ENCODE measurements around the gene ACAD11.
"Not testable (repeated sequence)": the region's sequence is repeated elsewhere in the genome, so short reads cannot be mapped to it uniquely, and the experiment has no call there.

Gene ACAD11

DNA sequence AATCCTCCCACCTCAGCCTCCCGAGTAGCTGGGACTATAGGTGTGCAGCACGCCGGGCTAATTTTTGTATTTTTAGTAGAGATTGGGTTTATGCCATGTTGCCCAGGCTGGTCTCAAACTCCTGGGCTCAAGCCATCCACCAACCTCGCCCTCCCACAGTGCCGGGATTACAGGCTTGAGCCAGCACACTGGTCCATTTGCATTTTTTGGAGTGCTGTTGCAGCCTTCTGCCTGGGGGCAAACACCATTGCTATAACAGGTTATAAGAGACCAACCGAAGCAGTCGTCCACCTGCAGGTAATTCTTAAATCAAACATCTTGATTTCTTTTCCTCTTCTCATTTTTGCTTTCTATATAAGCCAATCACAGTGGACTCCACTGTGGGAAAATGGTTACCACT is 34.8 kb downstream of the ACAD11 start:
- no peaks in the 10 kb centered on the region for H3K9me3 Mint-ChIP-seq
- no peaks in the 10 kb centered on the region for H3K27me3 Mint-ChIP-seq (ENCODE audit: low read depth, poor library complexity)
- no peak overlapping the region for H3K4me3 Mint-ChIP-seq
- TF ChIP-seq, protein P1, sequence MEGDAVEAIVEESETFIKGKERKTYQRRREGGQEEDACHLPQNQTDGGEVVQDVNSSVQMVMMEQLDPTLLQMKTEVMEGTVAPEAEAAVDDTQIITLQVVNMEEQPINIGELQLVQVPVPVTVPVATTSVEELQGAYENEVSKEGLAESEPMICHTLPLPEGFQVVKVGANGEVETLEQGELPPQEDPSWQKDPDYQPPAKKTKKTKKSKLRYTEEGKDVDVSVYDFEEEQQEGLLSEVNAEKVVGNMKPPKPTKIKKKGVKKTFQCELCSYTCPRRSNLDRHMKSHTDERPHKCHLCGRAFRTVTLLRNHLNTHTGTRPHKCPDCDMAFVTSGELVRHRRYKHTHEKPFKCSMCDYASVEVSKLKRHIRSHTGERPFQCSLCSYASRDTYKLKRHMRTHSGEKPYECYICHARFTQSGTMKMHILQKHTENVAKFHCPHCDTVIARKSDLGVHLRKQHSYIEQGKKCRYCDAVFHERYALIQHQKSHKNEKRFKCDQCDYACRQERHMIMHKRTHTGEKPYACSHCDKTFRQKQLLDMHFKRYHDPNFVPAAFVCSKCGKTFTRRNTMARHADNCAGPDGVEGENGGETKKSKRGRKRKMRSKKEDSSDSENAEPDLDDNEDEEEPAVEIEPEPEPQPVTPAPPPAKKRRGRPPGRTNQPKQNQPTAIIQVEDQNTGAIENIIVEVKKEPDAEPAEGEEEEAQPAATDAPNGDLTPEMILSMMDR (IDR thresholded peaks at IDR 0.05) = no peak
- H3K27ac Mint-ChIP-seq = no peak overlapping the region
- H3K4me1 Mint-ChIP-seq = no peaks in the 10 kb centered on the region
- H3K36me3 Mint-ChIP-seq (ENCODE audit: low read depth) = peaks cover 49% of the 10 kb centered on the region
- DNase-seq = no peak

DNA sequence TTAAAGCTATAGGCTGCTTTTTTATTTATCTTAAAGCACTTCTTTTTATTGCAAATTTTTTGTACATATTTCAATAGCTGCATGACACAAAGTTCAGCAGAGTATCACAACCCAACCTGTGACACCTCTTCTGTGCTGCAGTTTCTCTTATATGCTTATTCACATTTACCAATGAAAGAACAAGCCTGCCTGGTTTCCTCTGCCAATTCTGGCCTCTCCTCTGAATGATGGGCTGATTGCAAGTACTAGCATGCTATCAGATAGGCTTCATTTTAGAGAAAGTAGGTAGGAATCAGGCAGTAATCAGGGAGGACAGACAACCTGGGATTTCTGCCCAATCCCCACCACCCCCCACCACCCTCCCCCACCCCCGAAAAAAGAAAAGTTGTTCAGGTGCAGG is 36.0 kb downstream of the ACAD11 start:
- Mint-ChIP-seq H3K9me3 (no peaks in the 10 kb centered on the region), H3K27ac (no peak overlapping the region)

DNA sequence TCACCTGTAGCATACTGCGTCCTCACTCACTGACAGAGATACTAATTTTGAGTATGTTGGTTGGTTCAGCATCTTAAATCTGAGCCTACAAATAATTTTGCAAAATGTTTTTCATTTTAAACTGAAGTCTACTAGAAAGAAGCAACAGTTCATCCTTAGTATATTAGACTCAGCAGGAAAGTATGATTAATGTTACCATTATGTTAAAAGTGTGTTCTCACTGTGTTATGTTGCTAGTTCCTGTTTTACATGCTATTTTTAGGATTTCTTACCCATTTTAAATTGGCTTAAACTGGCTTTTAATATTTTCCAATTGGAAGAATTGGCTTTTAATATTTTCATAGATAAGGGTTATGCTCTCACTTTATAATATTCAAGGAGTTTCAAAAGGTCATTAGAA is 36.8 kb downstream of the ACAD11 start:
- TF ChIP-seq, protein P1 (IDR thresholded peaks at IDR 0.05) = no peak
- Mint-ChIP-seq H3K4me1 (no peaks in the 10 kb centered on the region), H3K36me3 (ENCODE audit: low read depth) (peaks cover 42% of the 10 kb centered on the region), H3K27ac (no peak overlapping the region), H3K9me3 (no peaks in the 10 kb centered on the region), H3K4me3 (no peak overlapping the region), H3K27me3 (ENCODE audit: low read depth, poor library complexity) (no peaks in the 10 kb centered on the region)
- no peak for DNase-seq

More for the DNA sequence above, 36.0 kb downstream of the ACAD11 start:
- Mint-ChIP-seq H3K36me3 (ENCODE audit: low read depth) (peaks cover 46% of the 10 kb centered on the region), H3K4me1 (no peaks in the 10 kb centered on the region), H3K27me3 (ENCODE audit: low read depth, poor library complexity) (no peaks in the 10 kb centered on the region), H3K4me3 (no peak overlapping the region)
- TF ChIP-seq, protein P1 (IDR thresholded peaks at IDR 0.05) = no peak
- DNase-seq = no peak

DNA sequence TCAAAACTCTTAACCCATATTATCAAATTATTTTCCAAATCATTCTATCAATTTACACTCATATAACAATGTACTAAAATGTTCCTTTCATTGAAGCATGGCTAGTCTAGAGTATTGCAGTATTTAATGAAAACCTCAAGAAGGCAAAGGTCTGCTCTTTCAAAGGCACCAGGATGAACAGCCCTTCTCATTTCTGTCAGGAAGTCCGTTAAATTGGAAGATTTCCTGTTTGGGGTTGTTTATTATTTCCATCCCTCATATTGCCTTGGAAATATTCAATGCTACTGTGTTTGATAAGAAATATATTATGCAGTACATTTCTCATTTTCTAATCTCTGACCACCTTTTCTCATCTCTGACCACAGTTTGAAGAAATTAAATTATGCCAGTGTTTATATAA is 37.5 kb downstream of the ACAD11 start:
- Mint-ChIP-seq H3K27me3 (ENCODE audit: low read depth, poor library complexity) (no peaks in the 10 kb centered on the region), H3K36me3 (ENCODE audit: low read depth) (peaks cover 42% of the 10 kb centered on the region), H3K4me3 (no peak overlapping the region), H3K9me3 (no peaks in the 10 kb centered on the region), H3K27ac (no peak overlapping the region), H3K4me1 (no peaks in the 10 kb centered on the region)
- TF ChIP-seq, protein P1 (IDR thresholded peaks at IDR 0.05) = no peak
- no peak for DNase-seq

DNA sequence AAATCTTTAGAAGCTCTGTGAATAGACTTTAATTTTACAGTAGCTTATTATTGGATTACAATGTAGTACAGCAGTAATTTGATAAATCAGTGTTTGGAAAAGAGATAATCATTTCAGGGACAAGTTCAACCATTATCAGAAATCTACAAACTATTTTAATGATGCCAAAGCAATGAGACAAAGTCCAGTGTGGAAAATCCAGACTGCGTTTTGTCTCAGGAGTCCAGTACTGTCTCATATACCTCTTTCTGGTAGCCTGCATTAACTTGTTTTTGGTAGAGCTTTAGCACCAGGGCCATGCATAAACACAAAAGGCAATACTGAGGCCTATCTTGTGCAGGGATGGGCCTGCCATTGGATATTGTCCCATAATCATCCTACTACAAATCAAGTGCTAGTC is 42.8 kb downstream of the ACAD11 start:
- H3K36me3 Mint-ChIP-seq (ENCODE audit: low read depth) = peaks cover 60% of the 10 kb centered on the region
- no peak for DNase-seq
- H3K9me3 Mint-ChIP-seq = peaks cover 27% of the 10 kb centered on the region
- TF ChIP-seq, protein P1 (IDR thresholded peaks at IDR 0.05) = no peak
- no peaks in the 10 kb centered on the region for H3K4me1 Mint-ChIP-seq
- H3K4me3 Mint-ChIP-seq = no peak overlapping the region
- no peak overlapping the region for H3K27ac Mint-ChIP-seq
- no peaks in the 10 kb centered on the region for H3K27me3 Mint-ChIP-seq (ENCODE audit: low read depth, poor library complexity)

DNA sequence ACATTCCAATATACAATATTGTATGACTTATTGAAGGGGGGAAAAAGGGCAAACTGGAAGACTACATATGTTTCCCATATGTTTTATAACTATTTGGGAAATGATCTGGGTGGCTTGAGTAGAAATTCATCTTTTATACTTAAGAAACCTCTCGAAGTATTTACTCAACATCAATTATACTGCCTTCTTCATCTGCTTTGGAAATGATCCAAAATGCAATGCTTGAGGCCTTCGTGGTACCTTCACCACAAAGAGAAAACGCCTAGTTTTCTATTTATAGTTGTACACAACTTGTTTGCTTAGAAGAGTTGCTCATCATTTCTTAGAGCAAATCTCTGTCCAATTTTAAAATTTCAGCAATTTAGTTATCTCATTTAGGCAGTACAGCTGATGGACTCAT is 43.7 kb downstream of the ACAD11 start:
- no peaks in the 10 kb centered on the region for H3K4me1 Mint-ChIP-seq
- H3K9me3 Mint-ChIP-seq = peaks cover 36% of the 10 kb centered on the region
- TF ChIP-seq, protein P1 (IDR thresholded peaks at IDR 0.05) = no peak
- no peak for DNase-seq
- H3K4me3 Mint-ChIP-seq = no peak overlapping the region
- no peaks in the 10 kb centered on the region for H3K27me3 Mint-ChIP-seq (ENCODE audit: low read depth, poor library complexity)
- peaks cover 61% of the 10 kb centered on the region for H3K36me3 Mint-ChIP-seq (ENCODE audit: low read depth)
- H3K27ac Mint-ChIP-seq = no peak overlapping the region

DNA sequence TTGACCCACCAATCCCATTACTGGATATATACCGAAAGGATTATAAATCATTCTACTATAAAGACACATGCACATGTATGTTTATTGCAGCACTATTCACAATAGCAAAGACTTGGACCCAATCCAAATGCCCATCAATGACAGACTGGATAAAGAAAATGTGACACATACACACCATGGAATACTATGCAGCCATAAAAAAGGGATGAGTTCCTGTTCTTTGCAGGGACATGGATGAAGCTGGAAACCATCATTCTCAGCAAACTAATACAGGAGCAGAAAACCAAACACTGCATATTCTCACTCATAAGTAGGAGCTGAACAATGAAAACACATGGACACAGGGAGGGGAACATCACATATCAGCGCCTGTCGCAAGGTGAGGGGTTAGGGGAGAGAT is 44.3 kb downstream of the ACAD11 start:
- not testable (repeated sequence) for H3K27me3 Mint-ChIP-seq (ENCODE audit: low read depth, poor library complexity); DNase-seq; H3K27ac Mint-ChIP-seq; H3K4me3 Mint-ChIP-seq; H3K4me1 Mint-ChIP-seq
- peaks cover 59% of the 10 kb centered on the region for H3K36me3 Mint-ChIP-seq (ENCODE audit: low read depth)
- H3K9me3 Mint-ChIP-seq = peaks cover 40% of the 10 kb centered on the region

DNA sequence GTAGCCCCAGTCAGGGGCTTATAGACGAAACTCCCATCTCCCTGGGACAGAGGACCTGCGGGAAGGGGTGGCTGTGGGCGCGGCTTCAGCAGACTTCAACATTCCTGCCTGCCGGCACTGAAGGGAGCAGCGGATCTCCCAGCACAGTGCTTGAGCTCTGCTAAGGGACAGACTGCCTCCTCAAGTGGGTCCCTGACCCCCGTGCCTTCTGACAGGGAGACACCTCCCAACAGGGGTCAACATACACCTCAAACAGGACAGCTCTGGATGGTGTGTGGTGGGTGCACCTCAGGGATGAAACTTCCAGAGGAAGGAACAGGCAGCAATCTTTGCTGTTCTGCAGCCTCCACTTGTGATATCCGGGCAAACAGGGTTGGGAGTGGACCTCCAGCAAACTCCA is 53.0 kb downstream of the ACAD11 start:
- not testable (repeated sequence) for H3K27me3 Mint-ChIP-seq (ENCODE audit: low read depth, poor library complexity); DNase-seq; H3K4me3 Mint-ChIP-seq; H3K4me1 Mint-ChIP-seq
- Mint-ChIP-seq H3K9me3 (peaks cover 39% of the 10 kb centered on the region), H3K36me3 (ENCODE audit: low read depth) (peaks cover 64% of the 10 kb centered on the region), H3K27ac (peak overlapping the region; percentile 73)

Data from nephron progenitor cell (in vitro differentiated cells).